BE2C (cell line): ENCODE measurements around the gene ERGIC1.

Experiments used
- DNase-seq: peaks from one replicate; pipeline ENCODE4 v3.0.0-alpha.2; 2020
- H3K27me3 ChIP-seq: fragments of 250-450 bp; sonication (Bioruptor Pico); 2 replicates; pipeline ENCODE4 v1.5.1; 2020; ENCODE audit warnings: mild to moderate bottlenecking
- H3K36me3 ChIP-seq: fragments of 250-450 bp; sonication (Bioruptor Pico); 2 replicates; pipeline ENCODE4 v1.5.1; 2020; ENCODE audit warnings: mild to moderate bottlenecking
- H3K4me1 ChIP-seq: fragments of 250-450 bp; sonication (Bioruptor Pico); 2 replicates; pipeline ENCODE4 v1.5.1; 2020
- H3K4me3 ChIP-seq: 2 replicates; pipeline ENCODE4 v1.5.1; 2011; ENCODE audit warnings: low read depth, low read length
- H3K9me3 ChIP-seq: fragments of 250-450 bp; sonication (Bioruptor Pico); 2 replicates; pipeline ENCODE4 v1.5.1; 2020
- CTCF ChIP-seq: IDR thresholded peaks from 2 replicates; pipeline ENCODE4 v1.5.1; 2012; ENCODE audit warnings: mild to moderate bottlenecking, low read depth, low read length

ERGIC1 gene

GRCh38 chr5:172901788-172902496 is 67.9 kb downstream of the ERGIC1 start:
- Histone ChIP-seq H3K36me3 (peaks cover 15% of the 10 kb centered on the region), H3K4me3 (no peak overlapping the region), H3K9me3 (no peaks in the 10 kb centered on the region), H3K4me1 (peaks cover 13% of the 10 kb centered on the region), H3K27me3 (no peaks in the 10 kb centered on the region)
- no peak for TF ChIP-seq CTCF
- DNase-seq, result no peak

- H3K36me3 ChIP-seq, result peaks cover 14% of the 10 kb centered on the region
- H3K4me1 ChIP-seq, result peaks cover 13% of the 10 kb centered on the region
- no peaks in the 10 kb centered on the region for H3K9me3 ChIP-seq
- no peaks in the 10 kb centered on the region for H3K27me3 ChIP-seq
- peak; percentile 42 for TF ChIP-seq CTCF
- H3K4me3 ChIP-seq, result no peak overlapping the region
- DNase-seq, result peak; percentile 55
Measured at GRCh38 chr5:172902497-172903472, 68.7 kb downstream of the ERGIC1 start.

GRCh38 chr5:172903790-172904189 is 69.7 kb downstream of the ERGIC1 start:
- H3K4me3 ChIP-seq, result no peak overlapping the region
- H3K4me1 ChIP-seq, result peaks cover 13% of the 10 kb centered on the region
- peak; percentile 55 for DNase-seq
- H3K9me3 ChIP-seq, result no peaks in the 10 kb centered on the region
- no peak for TF ChIP-seq CTCF
- H3K36me3 ChIP-seq, result peaks cover 4% of the 10 kb centered on the region; the same call in 1 of the 2 replicates
- H3K27me3 ChIP-seq, result no peaks in the 10 kb centered on the region

GRCh38 chr5:172904312-172904642 is 70.2 kb downstream of the ERGIC1 start:
- Histone ChIP-seq H3K27me3 (no peaks in the 10 kb centered on the region), H3K4me1 (peaks cover 13% of the 10 kb centered on the region), H3K36me3 (peaks cover 2% of the 10 kb centered on the region; the same call in 1 of the 2 replicates), H3K4me3 (no peak overlapping the region), H3K9me3 (no peaks in the 10 kb centered on the region)
- DNase-seq, result no peak
- TF ChIP-seq CTCF, result no peak

GRCh38 chr5:172904643-172905345 is 70.7 kb downstream of the ERGIC1 start:
- Histone ChIP-seq H3K9me3 (no peaks in the 10 kb centered on the region), H3K4me3 (no peak overlapping the region), H3K36me3 (peaks cover 4% of the 10 kb centered on the region; the same call in 1 of the 2 replicates), H3K27me3 (no peaks in the 10 kb centered on the region), H3K4me1 (peaks cover 13% of the 10 kb centered on the region)
- TF ChIP-seq CTCF, result no peak
- peak; percentile 78 for DNase-seq
